ENCODE data around the gene EFNA2.
A peak's percentile ranks its signal among the peaks of the same experiment; 100 is the strongest.

DNA sequence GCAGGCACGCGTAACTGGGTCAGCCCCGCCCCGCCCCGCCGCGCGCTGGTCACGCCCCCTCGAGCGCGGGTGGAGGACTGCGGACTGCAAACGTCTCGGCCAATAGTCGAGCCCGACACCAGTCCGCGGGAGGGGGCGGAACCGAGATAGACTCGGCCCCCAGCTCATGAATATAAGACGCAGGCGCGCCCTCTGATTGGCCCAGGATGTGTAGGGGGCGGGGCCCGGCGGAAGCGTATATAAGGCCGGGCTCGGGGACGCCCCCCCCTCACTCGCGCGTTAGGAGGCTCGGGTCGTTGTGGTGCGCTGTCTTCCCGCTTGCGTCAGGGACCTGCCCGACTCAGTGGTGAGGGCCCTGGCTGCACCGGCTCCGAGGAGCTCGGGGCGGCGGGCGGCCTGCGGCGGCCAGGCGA is 16.6 kb upstream of the EFNA2 start, which contains the start of gene CIRBP:
- peak; percentile 45 to 99 for TF ChIP-seq POLR2A (IDR thresholded peaks at IDR 0.05)
- TF ChIP-seq POLR2AphosphoS5 (IDR thresholded peaks at IDR 0.05; ENCODE audit: insufficient read depth in 1 of 2, low read depth in 1 of 2): peak; percentile 78 to 98

All from vagina (tissue), 2 donors.